Fibroblast of mammary gland (primary cell): ENCODE measurements around the gene TEPSIN.
A peak's percentile ranks its signal among the peaks of the same experiment; 100 is the strongest.

Experiments used
- DNase-seq: peaks from one replicate; pipeline ENCODE4 v3.0.0-alpha.2; 2010; ENCODE audit warnings: low read depth
- H3K4me3 ChIP-seq: 2 replicates; pipeline ENCODE4 v1.5.1; 2011; ENCODE audit warnings: low read depth, mild to moderate bottlenecking, low read length, moderate library complexity; ENCODE audit not compliant: control insufficient read depth
- TF ChIP-seq, protein P1 (sequence below): conservative IDR thresholded peaks from 2 replicates; pipeline ENCODE4 v1.5.1; 2011; ENCODE audit warnings: low read depth, low read length, inconsistent platforms; ENCODE audit not compliant: control insufficient read depth, insufficient read depth

Gene TEPSIN

DNA sequence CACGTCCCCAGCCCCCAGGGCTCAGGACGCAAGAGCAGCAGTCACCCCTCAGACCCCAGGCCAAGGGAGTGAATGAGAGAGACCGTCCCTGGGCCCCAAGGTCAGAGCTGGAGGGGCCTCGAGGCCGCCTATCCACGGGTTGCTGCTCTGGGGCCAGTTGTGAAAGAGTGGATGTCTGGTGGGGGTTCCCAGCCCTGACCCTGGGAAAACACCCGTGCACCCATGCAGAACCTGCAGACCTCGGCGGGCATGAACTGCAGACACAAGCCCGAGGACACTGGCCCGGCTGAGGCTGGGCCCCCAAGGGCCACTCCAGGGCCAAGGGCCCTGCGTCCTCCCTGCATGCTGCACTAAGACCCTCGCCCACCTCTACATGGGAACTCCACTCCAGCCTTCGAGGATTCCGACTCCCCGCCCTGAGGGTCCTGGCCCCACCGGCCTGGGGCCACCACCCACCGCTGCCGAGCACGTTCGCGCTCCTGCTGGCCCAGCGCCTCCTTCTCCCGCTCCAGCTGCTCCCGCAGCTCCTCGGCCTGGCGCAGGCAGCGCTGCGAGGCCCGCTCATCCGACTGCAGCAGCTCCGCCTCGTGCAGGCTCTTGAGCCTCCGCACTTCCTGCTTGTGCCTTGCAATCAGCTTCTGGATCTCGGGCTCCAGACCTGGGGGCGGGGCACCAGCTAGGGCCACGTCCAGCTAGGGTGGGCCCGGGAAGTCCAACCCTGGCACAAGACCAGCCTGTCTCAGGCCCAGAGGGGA is 45.2 kb downstream of the TEPSIN start:
- H3K4me3 ChIP-seq: no peak overlapping the region
- TF ChIP-seq, protein P1, sequence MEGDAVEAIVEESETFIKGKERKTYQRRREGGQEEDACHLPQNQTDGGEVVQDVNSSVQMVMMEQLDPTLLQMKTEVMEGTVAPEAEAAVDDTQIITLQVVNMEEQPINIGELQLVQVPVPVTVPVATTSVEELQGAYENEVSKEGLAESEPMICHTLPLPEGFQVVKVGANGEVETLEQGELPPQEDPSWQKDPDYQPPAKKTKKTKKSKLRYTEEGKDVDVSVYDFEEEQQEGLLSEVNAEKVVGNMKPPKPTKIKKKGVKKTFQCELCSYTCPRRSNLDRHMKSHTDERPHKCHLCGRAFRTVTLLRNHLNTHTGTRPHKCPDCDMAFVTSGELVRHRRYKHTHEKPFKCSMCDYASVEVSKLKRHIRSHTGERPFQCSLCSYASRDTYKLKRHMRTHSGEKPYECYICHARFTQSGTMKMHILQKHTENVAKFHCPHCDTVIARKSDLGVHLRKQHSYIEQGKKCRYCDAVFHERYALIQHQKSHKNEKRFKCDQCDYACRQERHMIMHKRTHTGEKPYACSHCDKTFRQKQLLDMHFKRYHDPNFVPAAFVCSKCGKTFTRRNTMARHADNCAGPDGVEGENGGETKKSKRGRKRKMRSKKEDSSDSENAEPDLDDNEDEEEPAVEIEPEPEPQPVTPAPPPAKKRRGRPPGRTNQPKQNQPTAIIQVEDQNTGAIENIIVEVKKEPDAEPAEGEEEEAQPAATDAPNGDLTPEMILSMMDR: no peak
- peak; percentile 28 for DNase-seq

DNA sequence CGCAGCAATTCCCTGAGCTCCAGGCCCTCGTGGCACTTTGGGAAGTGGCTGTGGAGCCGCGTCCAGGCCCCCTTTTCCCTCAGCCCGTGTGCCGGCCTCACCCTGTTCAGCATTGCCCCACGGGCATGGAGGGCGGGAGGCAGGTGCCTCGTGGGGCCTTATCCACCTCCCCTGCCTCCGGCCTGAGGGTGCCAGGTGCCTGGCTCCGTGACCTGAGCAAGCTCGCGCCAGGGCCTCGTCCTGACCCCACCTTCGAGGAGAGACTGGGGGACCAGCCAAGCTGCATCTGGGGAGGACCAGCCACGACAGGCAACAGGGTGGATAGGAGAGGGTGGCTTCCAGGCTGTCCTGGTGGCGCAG is 45.8 kb downstream of the TEPSIN start:
- no peak for DNase-seq
- TF ChIP-seq, protein P1: no peak
- no peak overlapping the region for H3K4me3 ChIP-seq

DNA sequence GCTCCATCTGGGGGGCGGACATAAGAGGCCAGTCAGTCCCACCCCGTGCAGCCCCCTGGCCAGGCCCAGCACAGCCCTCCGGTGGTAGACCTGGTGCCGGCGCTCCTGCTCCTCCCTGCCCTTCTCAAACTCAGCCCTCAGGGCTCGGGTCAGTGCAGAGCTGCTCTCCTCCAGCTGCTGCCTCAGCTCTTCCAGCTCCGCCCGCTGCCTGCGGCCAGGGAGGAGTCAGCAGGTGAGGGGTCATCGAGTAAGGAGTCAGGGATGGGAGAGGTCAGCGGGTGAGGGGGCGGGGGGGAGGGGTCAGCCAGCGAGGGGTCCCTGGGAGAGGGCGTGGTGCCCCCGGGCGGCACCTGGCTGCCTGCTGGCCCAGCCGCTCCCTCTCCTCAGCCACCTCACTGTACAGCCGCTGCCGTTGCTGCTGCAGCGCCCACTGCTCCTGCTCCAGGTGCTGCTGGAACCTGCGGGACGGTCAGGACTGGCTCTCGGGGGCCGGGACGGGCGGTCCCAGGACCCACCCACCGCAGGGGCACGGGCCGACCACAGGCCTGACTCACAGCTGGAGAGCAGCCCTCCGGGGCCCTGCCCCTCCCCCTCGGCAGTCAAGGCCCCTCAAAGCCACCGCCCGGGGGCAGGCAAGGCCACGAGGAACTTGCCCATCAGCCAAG is 46.3 kb downstream of the TEPSIN start:
- DNase-seq: no peak
- TF ChIP-seq, protein P1: no peak
- H3K4me3 ChIP-seq: no peak overlapping the region

DNA sequence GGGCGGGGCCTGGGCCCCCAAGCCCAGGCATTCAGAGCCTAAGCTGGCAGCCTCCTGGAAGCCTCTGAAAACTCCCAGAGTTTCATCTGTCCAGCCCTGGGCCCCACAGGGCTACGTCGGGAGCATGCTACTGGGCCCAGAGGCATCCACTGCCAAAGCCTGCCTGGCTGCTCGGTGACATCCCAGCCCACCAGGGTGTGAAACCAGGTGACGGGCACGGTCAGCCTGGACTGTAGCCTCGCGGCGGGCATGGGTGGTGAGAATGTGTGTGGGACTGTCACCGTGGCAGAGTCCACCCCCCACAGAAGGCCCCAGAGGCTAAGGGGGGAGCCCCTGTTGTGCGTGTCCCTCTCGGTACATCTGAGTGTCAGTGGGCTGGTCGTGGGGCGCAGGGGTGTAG is 47.2 kb downstream of the TEPSIN start:
- H3K4me3 ChIP-seq: no peak overlapping the region
- TF ChIP-seq, protein P1: no peak
- no peak for DNase-seq

DNA sequence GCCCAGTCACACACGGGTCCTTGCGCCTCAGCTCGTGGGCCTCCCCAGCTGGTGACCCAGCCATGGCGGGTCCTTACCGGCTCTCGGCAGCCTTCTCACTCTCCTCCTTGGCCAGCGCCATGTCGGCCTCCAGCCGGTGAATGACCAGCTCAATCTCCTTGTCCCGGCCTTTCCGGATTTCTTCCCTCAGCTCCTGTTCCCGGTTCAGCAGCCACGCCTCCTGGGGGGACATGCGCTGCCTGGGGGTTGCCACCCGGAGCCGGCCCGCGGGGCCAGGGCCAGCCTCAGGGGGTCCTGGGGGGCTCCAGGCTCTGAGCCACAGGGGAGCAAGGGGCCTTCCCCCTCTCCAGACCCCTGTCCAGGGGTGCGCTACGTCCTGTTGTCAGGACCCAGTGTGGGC is 47.7 kb downstream of the TEPSIN start:
- no peak overlapping the region for H3K4me3 ChIP-seq
- TF ChIP-seq, protein P1: no peak
- no peak for DNase-seq

DNA sequence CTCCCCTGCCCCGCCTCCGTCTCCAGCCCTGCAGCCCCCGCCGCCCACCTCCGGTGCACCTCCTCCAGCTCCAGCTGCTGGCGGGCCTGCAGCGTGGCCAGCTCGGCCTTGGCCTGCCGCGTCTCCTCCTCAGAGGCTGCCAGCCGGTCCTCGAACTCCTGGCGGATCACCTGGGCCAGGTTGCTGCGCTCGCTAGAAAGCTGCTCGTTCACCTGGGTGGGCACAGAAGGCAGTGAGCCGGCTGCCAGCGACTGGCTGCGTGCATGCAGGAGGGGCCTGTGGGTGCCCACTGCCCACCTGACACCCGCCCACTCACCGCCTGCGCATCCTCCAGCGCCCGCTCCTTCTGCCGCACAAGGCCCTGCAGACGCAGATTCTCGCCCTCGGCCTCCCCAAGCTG is 48.3 kb downstream of the TEPSIN start:
- H3K4me3 ChIP-seq: no peak overlapping the region
- no peak for DNase-seq
- TF ChIP-seq, protein P1: no peak
